Right kidney (tissue), 1 donor: ENCODE results near the gene AXIN1.

ENCODE experiments used
- DNase-seq: peaks from one replicate; pipeline ENCODE4 v3.0.0-alpha.2; 2016

Gene AXIN1

GRCh38 chr16:303760-304505, 48.6 kb downstream of the AXIN1 start:
- no peak for DNase-seq

- DNase-seq, result no peak
Observed at GRCh38 chr16:301950-302349, 50.6 kb downstream of the AXIN1 start.

GRCh38 chr16:301235-301634, 51.3 kb downstream of the AXIN1 start:
- no peak for DNase-seq

GRCh38 chr16:297832-298231, 54.7 kb downstream of the AXIN1 start:
- DNase-seq, result no peak

GRCh38 chr16:296806-297510, 55.6 kb downstream of the AXIN1 start:
- DNase-seq, result no peak

- no peak for DNase-seq
Observed at GRCh38 chr16:296276-296675, 56.2 kb downstream of the AXIN1 start.

GRCh38 chr16:293043-293775, 59.3 kb downstream of the AXIN1 start:
- DNase-seq, result no peak

GRCh38 chr16:291539-291938, 61.0 kb downstream of the AXIN1 start:
- DNase-seq, result no peak

- no peak for DNase-seq
Observed at GRCh38 chr16:290681-291405, 61.7 kb downstream of the AXIN1 start.

- DNase-seq, result no peak
Observed at GRCh38 chr16:290015-290680, 62.4 kb downstream of the AXIN1 start.

GRCh38 chr16:289395-289997, 63.0 kb downstream of the AXIN1 start:
- no peak for DNase-seq

- no peak for DNase-seq
Observed at GRCh38 chr16:287981-288920, 64.3 kb downstream of the AXIN1 start.

- DNase-seq, result no peak
Observed at GRCh38 chr16:287298-287811, 65.2 kb downstream of the AXIN1 start.

GRCh38 chr16:286491-287297, 65.8 kb downstream of the AXIN1 start:
- DNase-seq, result no peak

GRCh38 chr16:285146-286055, 67.1 kb downstream of the AXIN1 start:
- DNase-seq, result no peak

GRCh38 chr16:284204-285120, 68.1 kb downstream of the AXIN1 start:
- DNase-seq, result no peak
